Activated CD8-positive, alpha-beta memory T cell treated with anti-CD3 and anti-CD28 coated beads, Interleukin-2, amount 50 U/mL, for 4 hours (primary cell): ENCODE data around the gene NR0B1.

Experiments used
- DNase-seq: peaks from one replicate; pipeline ENCODE4 v3.0.0-alpha.2; 2020

Gene NR0B1, protein sequence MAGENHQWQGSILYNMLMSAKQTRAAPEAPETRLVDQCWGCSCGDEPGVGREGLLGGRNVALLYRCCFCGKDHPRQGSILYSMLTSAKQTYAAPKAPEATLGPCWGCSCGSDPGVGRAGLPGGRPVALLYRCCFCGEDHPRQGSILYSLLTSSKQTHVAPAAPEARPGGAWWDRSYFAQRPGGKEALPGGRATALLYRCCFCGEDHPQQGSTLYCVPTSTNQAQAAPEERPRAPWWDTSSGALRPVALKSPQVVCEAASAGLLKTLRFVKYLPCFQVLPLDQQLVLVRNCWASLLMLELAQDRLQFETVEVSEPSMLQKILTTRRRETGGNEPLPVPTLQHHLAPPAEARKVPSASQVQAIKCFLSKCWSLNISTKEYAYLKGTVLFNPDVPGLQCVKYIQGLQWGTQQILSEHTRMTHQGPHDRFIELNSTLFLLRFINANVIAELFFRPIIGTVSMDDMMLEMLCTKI

DNA sequence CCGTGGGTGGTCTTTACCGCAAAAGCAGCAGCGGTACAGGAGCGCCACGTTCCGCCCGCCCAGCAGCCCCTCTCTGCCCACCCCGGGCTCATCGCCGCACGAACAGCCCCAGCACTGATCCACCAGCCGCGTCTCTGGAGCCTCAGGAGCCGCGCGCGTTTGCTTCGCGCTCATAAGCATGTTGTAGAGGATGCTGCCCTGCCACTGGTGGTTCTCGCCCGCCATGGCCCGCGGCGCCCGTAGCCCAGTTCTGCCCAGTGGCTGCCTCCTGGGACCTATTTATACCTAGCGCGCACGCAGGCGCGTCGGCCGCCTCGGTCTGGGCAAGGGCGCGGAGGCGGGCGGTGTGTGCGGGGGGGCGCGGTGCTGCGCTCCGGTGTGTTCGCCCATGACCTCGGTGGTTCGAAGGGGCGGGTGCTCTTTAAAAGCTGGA lies at the start of gene NR0B1:
NR0B1 (minus strand) TSS at position 252 of the 433 bp plus-strand sequence; CDS start at position 225, 27 bp downstream.
- no peak for DNase-seq

DNA sequence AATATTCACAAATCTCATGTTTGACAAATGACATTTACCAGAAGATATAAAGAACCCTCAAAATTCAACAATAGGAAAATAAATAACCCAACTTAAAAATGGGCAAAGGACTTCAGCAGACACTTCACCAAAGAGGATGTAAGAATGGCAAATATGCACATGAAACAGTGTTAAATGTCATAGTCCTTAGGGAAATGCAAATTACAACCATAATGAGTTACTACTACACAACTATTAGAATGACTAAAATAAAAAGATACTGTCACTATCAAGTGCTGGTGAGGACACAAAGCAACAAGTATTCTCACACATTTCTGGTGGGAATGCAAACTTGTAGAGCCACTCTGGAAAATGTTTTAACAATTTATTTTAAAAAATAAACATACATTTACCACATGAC lies 40.8 kb upstream of the NR0B1 start:
- no peak for DNase-seq

DNA sequence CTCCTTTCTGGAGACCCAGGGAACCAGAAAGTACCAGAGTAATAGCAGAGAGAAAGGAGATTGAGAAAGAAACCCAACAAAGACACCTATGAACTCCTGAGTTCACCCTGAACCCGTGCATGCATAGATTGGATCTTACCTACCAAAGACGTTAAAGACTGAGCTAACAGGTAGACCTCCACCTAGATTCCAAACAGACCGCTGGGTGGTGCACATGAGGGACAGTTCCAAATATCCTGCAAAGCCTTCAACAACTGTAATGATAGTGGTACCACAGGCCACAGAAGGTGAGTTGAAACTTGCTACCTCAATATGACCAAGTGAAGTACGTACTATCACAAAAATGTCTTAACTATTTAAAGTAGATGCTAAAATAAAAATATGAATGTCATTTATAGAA lies 34.0 kb upstream of the NR0B1 start:
- DNase-seq, result no peak

DNA sequence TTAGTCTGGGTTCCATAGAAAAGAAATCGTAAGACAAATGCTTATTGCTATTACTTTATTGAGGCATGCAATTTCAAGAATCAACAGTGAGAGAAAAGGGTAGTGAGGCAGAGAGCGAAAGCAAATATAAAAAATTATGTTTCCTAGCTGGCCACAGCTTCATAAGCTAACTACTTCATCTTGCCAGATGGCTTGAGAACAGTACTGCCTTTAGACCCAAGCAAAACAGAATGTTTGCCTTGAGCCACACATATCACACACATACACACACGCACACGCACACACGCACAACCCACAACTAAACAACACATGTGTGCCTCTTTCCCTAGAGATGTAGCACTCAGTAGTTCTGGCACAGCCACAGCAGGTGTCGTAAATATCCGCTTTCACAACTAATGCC lies 31.6 kb upstream of the NR0B1 start:
- no peak for DNase-seq

DNA sequence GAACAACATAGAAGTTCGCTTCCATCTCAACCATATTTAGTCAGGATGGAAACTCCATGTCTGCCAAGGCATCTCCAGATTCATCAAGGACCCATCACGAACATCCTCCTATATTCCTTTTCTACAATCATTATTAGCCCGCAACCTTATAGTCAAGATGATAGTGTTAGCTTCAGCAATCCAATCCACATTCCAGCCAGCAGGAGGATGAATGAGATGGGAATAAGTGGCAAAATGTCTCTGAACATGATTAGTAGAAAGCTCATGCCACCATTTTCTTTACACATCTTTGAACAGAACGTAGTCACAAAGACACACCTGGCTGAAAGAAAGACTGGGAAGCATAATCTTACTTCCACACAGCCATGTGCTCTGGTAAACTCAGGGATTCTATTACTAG lies 18.6 kb upstream of the NR0B1 start:
- no peak for DNase-seq

DNA sequence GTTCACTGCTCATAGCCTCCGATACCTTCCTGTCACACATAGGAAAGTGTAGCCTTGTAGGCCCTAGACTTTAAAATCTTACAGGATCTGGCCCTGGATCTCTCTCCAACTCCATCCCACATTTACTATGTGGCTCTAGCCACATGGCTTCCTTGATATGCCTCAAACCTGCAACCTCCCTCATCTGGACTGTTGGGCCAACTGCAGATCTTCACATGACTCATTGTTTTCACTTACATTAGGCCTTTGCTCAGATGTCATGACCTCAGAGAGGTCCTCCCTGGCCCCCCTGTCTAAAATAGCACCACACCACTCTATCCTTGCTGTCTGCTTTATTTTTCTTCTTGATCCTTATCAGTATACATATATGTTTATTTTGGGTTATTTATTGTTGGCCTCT lies 8.1 kb upstream of the NR0B1 start:
- no peak for DNase-seq

DNA sequence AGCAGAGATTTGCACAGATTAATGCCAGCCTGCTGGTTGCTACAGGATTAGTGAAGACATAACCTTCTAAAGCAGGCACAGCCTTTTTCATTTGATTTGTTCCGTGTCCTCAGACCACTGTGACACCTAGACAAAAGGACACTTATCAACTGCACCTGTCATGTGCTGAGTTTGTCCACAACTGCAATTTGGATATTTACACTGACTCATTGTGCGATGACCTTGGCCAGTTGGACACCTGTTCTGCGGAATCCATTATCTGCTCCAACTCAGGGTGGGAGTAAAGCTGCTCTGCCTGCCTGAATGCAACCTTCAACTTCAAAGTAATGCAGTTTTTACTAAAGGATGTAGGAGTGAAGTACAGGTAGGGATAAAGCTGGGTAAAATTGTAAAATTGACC lies 4.1 kb upstream of the NR0B1 start:
- DNase-seq, result no peak

DNA sequence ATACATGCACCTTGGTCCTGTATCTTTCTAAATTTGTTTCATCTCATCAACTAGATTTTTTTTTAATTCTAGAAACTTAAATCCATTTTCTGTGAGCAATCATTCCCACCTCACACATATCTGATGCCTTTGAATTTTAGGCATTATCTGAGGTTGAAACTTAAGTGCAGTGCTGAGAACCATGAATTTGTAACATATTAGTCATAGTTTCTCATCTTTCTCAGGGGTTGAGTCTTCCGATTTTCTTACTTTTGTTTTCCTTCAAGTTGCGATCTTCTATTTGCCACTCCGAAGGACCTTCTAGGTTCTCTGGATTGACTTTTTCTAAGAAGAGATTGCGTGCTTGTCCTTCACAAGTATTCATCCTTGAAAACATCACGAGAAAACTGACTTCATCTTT lies 3.7 kb upstream of the NR0B1 start:
- DNase-seq, result no peak

DNA sequence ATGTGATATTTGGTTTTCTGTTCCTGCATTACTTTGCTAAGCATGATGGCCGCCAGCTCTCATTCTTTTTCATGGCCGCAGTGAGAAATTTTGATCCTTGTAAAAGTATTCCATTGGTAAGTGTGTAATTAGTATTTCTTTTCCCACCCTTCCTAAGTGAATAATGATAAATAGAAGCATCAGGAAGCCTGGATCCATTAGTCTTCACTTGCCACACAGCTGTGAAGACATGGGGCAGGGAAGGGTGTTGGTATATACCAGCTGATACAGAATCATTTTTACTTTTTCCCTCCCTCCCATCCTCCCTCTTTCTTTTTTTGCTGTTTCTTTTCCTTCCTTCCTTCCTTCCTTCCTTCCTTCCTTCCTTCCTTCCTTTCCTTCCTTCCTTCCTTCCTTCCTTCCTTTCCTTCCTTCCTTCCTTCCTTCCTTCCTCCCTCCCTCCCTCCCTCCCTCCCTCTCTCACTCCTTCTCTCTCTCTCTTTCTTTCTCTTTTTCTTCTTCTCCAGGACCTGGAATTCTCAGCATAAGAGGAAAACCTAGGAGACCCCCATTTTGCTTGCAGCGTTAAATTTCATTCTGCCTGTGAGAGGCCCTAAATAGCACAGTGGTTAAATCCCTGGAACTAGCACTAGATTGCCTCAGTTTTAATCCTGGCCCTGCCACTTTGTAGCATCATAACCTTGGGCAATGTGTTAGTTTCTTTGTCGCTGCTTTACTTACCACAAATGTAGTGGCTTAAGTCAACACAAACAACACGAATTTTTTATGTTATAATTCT lies 1.4 kb upstream of the NR0B1 start:
- DNase-seq, result no peak

DNA sequence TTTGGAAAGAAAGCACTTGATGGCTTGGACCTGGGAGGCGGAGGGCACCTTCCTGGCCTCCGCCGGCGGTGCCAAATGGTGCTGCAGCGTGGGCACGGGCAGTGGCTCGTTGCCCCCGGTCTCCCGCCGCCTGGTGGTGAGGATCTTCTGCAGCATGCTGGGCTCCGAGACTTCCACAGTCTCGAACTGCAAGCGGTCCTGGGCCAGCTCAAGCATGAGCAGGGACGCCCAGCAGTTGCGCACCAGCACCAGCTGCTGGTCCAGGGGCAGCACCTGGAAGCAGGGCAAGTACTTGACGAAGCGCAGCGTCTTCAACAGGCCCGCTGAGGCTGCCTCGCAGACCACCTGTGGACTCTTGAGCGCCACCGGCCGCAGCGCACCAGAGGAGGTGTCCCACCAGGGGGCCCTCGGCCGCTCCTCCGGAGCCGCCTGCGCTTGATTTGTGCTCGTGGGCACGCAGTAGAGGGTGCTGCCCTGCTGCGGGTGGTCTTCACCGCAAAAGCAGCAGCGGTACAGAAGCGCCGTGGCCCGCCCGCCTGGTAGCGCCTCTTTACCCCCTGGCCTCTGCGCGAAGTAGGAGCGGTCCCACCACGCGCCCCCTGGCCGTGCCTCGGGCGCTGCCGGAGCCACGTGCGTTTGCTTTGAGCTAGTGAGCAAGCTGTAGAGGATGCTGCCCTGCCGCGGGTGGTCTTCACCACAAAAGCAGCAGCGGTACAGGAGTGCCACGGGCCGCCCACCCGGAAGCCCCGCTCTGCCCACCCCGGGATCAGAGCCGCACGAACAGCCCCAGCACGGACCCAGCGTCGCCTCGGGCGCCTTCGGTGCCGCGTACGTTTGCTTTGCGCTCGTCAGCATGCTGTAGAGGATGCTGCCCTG lies 689 bp downstream of the NR0B1 start:
- DNase-seq, result no peak

DNA sequence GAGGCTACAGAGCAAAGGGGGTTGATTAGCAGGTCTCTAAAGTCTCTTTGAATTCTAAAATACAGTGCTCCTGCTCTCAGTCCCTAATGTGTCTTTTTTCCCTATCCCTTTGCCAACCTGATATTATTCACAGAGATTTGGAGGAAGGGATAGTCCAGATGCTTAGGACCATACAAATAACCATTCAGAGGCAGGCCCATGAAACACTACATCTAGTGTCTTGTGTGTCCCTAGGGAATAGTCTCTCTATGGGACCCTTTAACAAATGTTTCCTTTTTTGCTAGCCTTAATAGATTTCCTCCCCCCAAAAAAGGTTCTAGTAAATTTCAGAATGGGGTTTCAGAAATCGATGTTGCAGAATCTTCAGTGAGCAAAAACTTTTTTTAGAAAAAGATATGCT lies 1.7 kb downstream of the NR0B1 start:
- DNase-seq, result no peak

DNA sequence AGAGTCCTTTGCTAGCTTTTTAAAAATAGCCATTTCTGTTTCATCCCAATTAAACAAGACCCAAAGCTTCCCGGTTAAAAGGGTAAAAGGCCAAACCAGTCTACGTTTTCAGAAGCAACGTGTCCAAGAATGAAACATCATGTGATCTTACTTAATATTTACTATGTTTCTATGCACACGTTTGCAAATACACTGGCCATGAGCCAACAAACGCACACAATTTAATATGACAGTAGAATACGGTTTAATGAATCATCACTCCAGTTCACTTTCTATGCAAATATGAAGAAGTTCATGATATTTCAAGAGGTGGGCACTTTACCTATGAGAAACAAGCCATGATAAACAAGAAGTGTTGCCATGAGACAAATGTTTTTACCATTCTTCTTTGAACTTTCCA lies 4.3 kb downstream of the NR0B1 start:
- DNase-seq, result no peak

DNA sequence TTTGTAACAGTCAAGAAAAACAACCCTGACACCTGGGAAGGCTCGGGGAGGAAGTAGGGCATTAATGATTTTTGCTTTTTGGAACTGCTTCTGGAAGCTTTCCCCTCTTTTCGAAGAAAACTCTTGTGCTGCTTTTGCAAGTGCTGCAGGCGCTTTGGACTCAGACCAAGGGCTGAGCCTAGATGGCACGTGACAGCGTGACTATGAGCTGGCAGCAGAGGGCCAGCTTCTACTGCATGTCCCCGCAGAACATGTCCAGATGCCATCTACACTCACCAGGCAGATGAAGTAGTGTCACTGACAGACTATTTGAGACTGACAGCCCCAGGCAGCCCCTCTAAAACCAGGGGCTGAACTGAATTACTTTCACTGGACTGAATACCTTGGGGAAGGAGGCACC lies 6.2 kb downstream of the NR0B1 start:
- DNase-seq, result no peak

DNA sequence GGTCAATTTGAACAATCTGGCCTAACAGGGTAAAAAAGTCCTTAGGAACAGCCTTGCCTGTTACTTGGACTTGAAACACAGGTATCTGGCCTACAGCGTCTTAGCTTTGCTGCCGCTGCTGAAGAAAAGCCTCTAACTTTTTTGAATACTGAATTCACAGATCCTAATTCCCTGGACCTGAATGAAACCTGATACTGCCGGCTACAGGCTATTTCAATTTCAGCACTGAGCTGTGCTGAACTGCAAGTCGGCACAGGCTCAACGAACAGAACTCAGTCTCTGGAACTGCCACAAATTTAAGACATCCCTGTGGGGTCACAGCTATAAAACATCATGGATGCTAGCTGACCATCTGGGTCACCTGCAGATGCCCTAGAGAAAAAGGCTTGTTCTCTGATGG lies 7.2 kb downstream of the NR0B1 start:
- no peak for DNase-seq

DNA sequence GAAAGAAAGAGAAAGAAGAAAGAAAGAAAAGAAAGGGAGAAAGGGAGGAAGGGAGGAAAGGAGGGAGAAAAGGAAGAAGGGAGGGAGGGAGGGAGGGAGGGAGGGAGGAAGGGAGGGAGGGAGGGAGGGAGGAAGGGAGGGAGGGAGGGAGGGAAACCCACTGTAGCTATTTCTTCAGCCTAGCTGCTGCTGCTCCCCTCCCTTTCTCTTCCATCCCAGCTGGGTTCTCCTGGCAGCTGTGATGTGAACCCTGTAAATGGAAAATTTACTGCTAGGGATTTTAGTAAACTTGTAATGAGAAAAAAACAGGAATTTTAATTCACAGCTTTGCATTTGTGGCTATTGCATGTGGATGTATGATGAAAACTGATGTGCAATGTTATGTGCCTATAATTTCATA lies 8.0 kb downstream of the NR0B1 start:
- DNase-seq, result no peak

DNA sequence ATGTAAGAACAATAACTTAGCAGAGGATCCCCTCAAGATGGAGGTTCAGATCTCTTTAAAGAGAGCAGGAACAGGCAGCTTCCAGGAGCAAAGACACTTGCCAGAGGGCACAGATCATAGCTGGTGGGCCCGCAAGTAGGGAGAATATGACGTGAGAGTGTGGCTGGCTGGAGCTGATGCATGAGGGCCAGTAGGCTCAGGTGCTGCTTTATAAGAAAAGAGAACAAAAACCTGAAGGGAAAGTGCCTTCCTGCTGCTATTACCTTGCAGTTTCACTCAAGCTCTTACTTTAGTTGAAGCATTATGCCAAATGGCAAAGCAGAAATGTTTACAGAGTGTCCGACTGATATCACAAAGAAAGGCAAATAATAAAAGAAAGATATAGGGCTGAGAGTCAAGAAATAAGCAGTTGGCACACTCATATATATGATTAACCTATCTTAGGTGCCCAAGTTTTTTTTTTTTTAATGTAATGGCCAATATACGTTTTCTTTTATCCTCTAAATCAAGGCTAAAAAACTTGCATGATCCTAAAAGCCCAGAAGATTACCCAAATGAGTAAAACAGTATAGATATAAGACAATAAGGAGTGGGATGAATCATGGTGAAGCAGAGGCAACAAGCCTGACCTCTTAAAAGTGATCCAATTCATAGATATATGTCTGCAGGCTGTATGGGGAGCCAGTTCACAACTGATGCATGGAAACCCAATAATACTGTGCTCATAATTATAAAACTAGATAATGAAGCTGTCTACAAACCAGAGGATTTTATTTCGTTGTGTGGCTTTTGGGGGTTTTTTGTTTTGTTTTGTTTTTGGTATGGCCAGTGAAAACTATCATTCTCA lies 12.6 kb downstream of the NR0B1 start:
- DNase-seq, result no peak

DNA sequence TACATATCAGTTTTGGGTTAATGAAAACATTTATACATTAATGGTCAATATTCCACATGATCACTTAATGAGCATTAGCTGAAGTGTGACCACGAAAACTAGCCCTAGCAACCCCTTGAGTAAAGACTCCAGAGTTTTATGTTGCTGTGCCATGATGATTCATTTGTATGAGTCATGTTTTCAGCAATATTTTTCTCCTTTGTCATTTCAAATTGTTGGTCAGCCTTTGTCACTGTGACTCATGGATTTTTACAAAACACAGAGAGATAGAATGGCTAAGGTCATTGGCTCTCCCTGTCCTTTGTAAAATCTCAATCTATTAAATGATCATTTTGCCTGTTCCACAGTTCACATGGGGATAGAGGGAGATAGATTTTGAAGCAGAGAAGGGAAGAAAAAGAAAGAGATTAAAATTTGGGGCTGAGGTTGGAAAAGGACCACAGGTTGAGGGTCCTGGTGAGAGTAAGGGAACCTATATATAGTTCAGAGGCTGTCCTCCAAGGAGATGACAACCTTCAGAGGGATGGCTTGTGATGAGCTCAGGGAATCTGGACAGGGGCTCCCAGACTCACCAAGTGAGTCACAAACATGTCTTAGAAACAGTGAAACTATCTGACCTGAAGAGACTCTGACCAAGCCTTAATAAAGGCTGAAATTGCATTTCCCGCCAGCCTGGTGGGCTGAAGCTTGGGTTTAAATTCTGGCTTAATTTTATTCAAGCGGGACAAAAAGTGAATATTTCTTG lies 25.6 kb downstream of the NR0B1 start:
- DNase-seq, result no peak

DNA sequence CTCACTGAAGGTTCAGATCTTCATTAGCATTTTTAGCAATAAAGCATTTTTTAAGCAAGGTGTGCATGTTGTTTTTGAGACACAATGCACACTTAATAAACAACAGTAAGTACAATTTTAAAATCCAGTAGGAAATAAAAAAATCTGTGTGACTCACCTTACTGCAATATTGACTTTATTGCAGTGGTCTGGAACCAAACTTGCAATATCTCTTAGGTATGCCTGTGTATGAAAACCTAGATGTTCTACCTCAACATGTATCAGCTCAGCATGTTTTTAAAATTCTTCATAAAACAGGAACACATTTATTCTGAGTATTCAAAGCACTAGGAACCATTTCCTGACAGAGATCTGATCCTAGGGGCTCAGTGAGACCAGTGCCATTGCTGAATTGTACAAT lies 26.7 kb downstream of the NR0B1 start:
- DNase-seq, result no peak

DNA sequence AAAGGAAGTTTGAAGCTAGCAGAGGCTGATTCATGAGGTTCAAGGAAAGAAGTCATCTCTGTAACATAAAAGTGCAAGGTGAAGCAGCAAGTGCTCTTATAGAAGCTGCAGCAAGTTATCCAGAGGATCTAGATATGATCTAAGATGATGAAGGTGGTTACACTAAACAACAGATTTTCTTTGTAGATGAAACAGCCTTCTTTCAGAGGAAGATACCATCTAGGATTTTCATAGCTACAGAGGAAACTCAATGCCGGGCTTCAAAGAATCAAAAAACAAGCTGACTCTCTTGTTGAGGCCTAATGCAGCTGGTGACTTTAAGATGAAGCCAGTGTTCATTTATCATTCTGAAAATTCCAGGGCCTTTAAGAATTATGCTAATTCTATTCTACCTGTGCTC lies 28.8 kb downstream of the NR0B1 start:
- DNase-seq, result no peak

DNA sequence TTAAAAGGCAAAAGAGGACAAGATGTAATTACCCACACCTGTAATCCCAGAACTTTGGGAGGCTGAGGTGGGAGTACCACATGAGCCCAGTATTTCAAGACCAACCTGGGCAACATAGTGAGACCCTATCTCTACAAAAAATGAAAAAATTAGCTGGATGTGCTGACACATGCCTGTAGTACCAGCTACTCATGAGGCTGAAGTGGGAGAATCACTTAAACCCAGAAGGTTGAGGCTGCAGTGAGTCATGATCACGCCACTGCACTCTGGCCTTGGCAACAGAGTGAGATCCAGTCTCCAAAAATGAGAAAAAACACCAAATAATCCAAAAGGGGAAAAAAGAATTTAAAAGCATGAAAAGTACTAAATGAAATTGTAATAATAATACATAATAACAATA lies 30.8 kb downstream of the NR0B1 start:
- DNase-seq, result no peak

DNA sequence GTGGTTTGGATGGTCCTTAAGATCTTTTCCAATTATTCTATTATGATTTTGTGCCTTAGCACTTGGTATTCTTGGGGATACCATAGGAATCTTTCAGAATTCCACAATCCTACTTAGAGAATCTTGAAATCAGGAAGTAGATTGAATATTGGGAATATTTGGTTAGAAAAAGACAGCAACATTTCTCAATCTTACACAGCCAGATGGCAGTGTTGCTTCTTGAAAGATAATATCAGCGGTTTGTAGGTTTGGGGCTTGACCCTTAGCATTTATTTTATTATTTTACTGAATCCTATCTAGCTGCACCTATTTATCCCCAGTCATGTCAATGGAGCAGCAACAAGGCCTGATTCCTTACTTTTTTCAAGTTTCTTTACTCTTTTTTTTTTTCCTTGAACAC lies 33.7 kb downstream of the NR0B1 start:
- DNase-seq, result no peak

DNA sequence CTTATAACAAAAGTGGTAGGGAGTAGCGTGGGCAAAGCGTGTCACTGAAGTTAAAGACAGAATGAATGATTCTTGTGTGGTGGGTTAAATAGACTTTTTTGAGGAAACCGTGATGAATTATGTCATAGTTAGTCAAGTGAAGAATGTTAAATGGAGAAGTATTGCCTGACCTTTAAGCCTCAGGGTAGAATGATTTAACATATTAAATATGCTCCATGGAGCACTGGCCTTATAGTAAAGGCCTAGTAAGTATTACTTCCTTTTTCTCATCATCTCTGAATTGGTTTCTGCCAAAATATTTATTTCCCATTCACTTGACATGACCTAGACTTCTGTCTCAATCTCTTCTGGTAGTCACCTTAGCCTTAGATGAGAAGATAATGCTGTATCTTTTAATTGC lies 38.6 kb downstream of the NR0B1 start:
- DNase-seq, result no peak
